BLaER1 treated with 17β-estradiol and CSF1 and Interleukin-3, amounts not matched to agents 10 nM and 100 nM (cell line): ENCODE results near the gene AK8.

ENCODE experiments used
- H3K27ac ChIP-seq, 11 experiments: shearing (Covaris generic); formaldehyde crosslinking; 2 replicates each; pipeline ENCODE4 v1.8.1; 2022
- H3K27me3 ChIP-seq, 11 experiments: shearing (Covaris generic); formaldehyde crosslinking; 2 replicates each; pipeline ENCODE4 v1.8.1; 2022
- H3K36me3 ChIP-seq, 11 experiments: shearing (Covaris generic); formaldehyde crosslinking; 2 replicates each; pipeline ENCODE4 v1.8.1; 2022
- H3K4me1 ChIP-seq, 10 experiments: shearing (Covaris generic); formaldehyde crosslinking; 2 replicates each; pipeline ENCODE4 v1.8.1; 2022
- H3K4me2 ChIP-seq, 11 experiments: shearing (Covaris generic); formaldehyde crosslinking; 2 replicates each; pipeline ENCODE4 v1.8.1; 2022
- H3K4me3 ChIP-seq, 10 experiments: shearing (Covaris generic); formaldehyde crosslinking; 2 replicates each; pipeline ENCODE4 v1.8.1; 2022
- H3K9ac ChIP-seq, 11 experiments: shearing (Covaris generic); formaldehyde crosslinking; 2 replicates each; pipeline ENCODE4 v1.8.1; 2022
- H3K9me3 ChIP-seq, 11 experiments: shearing (Covaris generic); formaldehyde crosslinking; replicated peaks in 1 of 11; 2 replicates each; pipeline ENCODE4 v1.8.1; 2022
- H4K20me1 ChIP-seq, 11 experiments: shearing (Covaris generic); formaldehyde crosslinking; 2 replicates each; pipeline ENCODE4 v1.8.1; 2022
- Cebpa-rat ChIP-seq, 11 experiments: shearing (Covaris generic); IDR thresholded peaks; 2 replicates each; pipeline ENCODE4 v1.8.1; 2022

AK8 gene

DNA sequence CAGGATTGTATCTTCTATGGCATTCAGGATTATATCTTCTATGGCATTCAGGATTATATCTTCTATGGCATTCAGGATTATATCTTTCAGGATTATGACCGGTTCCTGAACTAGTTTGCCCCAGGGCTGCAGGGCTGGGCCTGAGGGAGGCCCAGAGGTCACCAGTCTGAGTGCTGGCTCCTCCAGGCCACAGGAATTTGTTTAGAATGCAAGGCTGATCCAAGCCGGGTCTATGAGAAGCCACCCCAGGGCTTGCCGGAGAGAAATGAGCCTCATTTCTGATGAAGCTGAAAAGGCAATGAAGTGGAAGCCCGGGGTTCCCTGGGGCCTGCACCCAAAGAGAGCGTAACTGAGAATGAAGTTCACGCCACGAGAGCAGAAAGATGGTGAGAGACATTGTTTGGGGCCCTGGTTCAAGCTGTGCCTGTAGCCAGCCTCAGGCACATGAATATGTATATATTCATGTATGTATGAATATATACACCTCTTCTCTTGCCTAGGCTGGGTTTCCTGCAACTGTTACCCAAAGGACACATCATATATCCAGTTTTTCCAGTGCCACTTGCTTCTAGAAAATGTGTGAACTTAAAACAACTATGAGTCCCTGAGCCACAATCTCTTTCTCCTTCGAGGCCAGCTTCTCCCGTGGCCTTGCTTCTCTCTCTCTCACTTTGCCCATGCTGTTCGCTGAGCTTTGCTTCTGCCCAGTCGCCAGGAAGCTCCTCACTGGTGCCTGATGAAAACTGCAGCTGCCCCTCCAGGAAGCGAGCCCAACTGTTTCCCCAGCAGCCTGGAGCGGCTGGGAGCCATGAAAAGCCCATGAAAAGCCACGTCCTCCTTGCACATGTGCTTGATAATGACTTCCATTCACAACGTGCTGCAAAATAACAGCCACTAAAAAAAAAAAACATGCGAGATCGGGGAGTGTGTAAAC, 145.5 kb downstream of the AK8 start:
- H3K27ac ChIP-seq = no peak overlapping the region

DNA sequence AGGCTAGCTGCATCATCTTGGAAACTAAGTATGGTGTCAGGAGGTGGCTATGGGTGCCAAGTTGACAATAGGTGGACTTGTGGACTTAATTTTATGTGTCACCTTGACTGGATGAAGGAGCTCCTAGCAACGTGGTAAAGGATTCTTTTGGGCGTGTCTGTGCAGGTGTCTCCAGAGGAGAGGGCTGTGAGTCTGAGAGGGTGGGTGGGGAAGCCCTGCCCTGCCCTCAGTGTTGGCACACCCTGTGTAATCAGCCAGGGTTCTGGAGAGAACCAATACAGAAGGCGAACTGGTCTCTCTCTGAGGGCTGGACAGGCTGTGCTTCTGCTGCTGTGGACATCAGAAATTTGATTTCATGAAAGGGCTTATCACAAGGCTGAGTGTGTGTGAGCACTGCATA, 146.9 kb downstream of the AK8 start:
- H3K9me3 ChIP-seq = no peaks in the 10 kb centered on the region
- H3K4me1 ChIP-seq = peaks cover 0 to 49% (median 36%) of the 10 kb centered on the region in 10 experiments; a peak in 16 of 20 replicates
- no peak overlapping the region for H3K9ac ChIP-seq
- peaks cover 0 to 7% (median 0%) of the 10 kb centered on the region in 11 experiments; a peak in 1 of 22 replicates for H3K27me3 ChIP-seq
- peak overlapping the region in 4 of 11 experiments; percentile 63 to 82 (median 73); a peak in 4 of 22 replicates for H3K4me2 ChIP-seq
- H3K27ac ChIP-seq = no peak overlapping the region
- no peaks in the 10 kb centered on the region; a peak in 1 of 22 replicates for H4K20me1 ChIP-seq
- TF ChIP-seq Cebpa-rat (IDR thresholded peaks at IDR 0.05) = no peak
- H3K4me3 ChIP-seq = no peak overlapping the region
- no peaks in the 10 kb centered on the region for H3K36me3 ChIP-seq

More for the DNA sequence above, 145.5 kb downstream of the AK8 start:
- no peak for TF ChIP-seq Cebpa-rat (IDR thresholded peaks at IDR 0.05)
- Histone ChIP-seq H3K9ac (peak overlapping the region in 1 of 11 experiments; percentile 14; a peak in 1 of 22 replicates), H3K9me3 (no peaks in the 10 kb centered on the region), H3K4me3 (no peak overlapping the region), H3K27me3 (peaks cover 0 to 7% (median 0%) of the 10 kb centered on the region in 11 experiments; a peak in 1 of 22 replicates), H3K4me1 (peaks cover 0 to 49% (median 36%) of the 10 kb centered on the region in 10 experiments; a peak in 16 of 20 replicates), H3K4me2 (peak overlapping the region in 10 of 11 experiments; percentile 11 to 70 (median 56); a peak in 17 of 22 replicates), H3K36me3 (no peaks in the 10 kb centered on the region), H4K20me1 (no peaks in the 10 kb centered on the region; a peak in 1 of 22 replicates)

- Histone ChIP-seq H4K20me1 (no peaks in the 10 kb centered on the region; a peak in 1 of 22 replicates), H3K4me1 (peaks cover 0 to 49% (median 36%) of the 10 kb centered on the region in 10 experiments; a peak in 16 of 20 replicates), H3K27me3 (peaks cover 0 to 7% (median 0%) of the 10 kb centered on the region in 11 experiments; a peak in 1 of 22 replicates), H3K4me3 (no peak overlapping the region), H3K27ac (peak overlapping the region in 2 of 11 experiments; percentile 10 to 43; a peak in 3 of 22 replicates), H3K4me2 (peak overlapping the region in 8 of 11 experiments; percentile 45 to 82 (median 58); a peak in 16 of 22 replicates), H3K36me3 (no peaks in the 10 kb centered on the region), H3K9me3 (no peaks in the 10 kb centered on the region), H3K9ac (no peak overlapping the region)
- TF ChIP-seq Cebpa-rat (IDR thresholded peaks at IDR 0.05) = no peak
Measured at GRCh38 chr9:132730054-132731033, 147.7 kb downstream of the AK8 start.

DNA sequence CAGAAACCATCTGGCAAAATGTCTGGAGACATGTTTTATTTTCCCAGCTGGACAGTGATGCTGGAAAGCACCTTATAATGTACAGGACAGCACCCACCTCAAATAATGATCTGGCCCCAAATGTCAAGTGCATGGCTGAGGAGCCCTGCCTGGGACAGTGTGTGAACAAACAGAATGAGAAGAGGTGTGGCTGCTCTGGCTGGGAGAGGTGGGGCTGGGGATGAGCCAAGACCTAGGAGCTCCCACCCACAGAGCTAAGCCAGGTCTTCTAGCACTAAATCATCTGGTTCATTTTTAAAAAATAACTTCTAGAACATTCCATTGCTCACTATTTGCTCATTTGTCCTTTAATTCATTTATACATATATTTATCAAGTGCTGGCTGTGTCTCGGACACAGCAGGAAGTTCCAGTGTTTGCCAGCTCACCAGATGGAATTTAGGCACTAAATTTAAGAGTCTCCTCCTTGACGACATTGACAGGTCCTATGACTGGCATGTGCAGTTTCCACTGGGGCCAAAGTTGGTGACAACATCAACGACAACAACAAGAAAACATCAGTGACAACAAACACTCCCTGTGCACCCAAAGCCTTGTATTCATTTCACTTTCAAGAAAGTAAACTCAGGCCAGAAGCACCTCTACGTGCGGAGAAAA, 148.7 kb downstream of the AK8 start:
- Histone ChIP-seq H3K27me3 (peaks cover 0 to 7% (median 0%) of the 10 kb centered on the region in 11 experiments; a peak in 1 of 22 replicates), H3K4me2 (peak overlapping the region in 8 of 11 experiments; percentile 45 to 82 (median 58); a peak in 12 of 22 replicates), H3K27ac (0 out of 22 replicates have a peak overlapping the region, but pooled peaks of 1 of the 11 experiments have one; percentile 4), H3K4me1 (peaks cover 0 to 49% (median 36%) of the 10 kb centered on the region in 10 experiments; a peak in 16 of 20 replicates), H4K20me1 (no peaks in the 10 kb centered on the region; a peak in 1 of 22 replicates), H3K9ac (no peak overlapping the region; a peak in 1 of 22 replicates), H3K4me3 (no peak overlapping the region), H3K9me3 (no peaks in the 10 kb centered on the region), H3K36me3 (no peaks in the 10 kb centered on the region)
- TF ChIP-seq Cebpa-rat (IDR thresholded peaks at IDR 0.05) = no peak

DNA sequence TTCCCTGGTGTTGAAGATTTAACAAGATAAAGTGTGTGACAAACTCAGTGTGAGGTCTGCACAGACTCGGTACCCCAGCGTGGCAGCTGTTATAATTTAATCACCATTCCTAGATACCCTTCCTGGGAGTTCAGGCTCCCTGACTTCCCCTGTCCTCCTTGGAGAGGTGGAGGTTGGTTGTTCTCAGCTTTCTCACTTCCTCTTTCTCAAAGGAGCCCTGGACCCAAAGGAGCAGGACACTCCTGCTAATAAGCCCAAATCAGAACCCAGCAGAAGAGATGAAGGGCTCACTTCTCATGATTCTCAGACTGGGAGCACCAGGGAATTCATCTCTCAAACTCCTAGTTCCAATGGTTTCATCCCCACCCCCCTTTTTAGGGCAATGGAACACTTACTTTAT, 149.6 kb downstream of the AK8 start:
- no peaks in the 10 kb centered on the region; a peak in 1 of 22 replicates for H4K20me1 ChIP-seq
- H3K9me3 ChIP-seq = no peaks in the 10 kb centered on the region

GRCh38 chr9:132728071-132728470, 150.0 kb downstream of the AK8 start:
- no peak for TF ChIP-seq Cebpa-rat (IDR thresholded peaks at IDR 0.05)
- H3K9ac ChIP-seq = no peak overlapping the region

More for the DNA sequence above, 149.6 kb downstream of the AK8 start:
- Histone ChIP-seq H3K4me2 (peak overlapping the region in 6 of 11 experiments; percentile 1 to 33 (median 20); a peak in 5 of 22 replicates), H3K27me3 (peaks cover 0 to 7% (median 0%) of the 10 kb centered on the region in 11 experiments; a peak in 1 of 22 replicates), H3K27ac (no peak overlapping the region), H3K36me3 (no peaks in the 10 kb centered on the region), H3K9ac (no peak overlapping the region), H3K4me1 (peaks cover 0 to 45% (median 33%) of the 10 kb centered on the region in 10 experiments; a peak in 16 of 20 replicates), H3K4me3 (no peak overlapping the region)
- no peak for TF ChIP-seq Cebpa-rat (IDR thresholded peaks at IDR 0.05)

GRCh38 chr9:132726576-132727130, 151.4 kb downstream of the AK8 start:
- Histone ChIP-seq H3K27me3 (no peaks in the 10 kb centered on the region), H3K9me3 (no peaks in the 10 kb centered on the region), H3K4me3 (no peak overlapping the region), H3K4me2 (no peak overlapping the region), H3K4me1 (peaks cover 0 to 31% (median 20%) of the 10 kb centered on the region in 10 experiments; a peak in 14 of 20 replicates), H4K20me1 (no peaks in the 10 kb centered on the region; a peak in 1 of 22 replicates), H3K36me3 (no peaks in the 10 kb centered on the region), H3K27ac (no peak overlapping the region), H3K9ac (no peak overlapping the region)
- TF ChIP-seq Cebpa-rat (IDR thresholded peaks at IDR 0.05) = no peak

More at GRCh38 chr9:132728071-132728470, 150.0 kb downstream of the AK8 start:
- no peaks in the 10 kb centered on the region for H3K9me3 ChIP-seq
- H3K4me3 ChIP-seq = no peak overlapping the region
- no peaks in the 10 kb centered on the region; a peak in 1 of 22 replicates for H4K20me1 ChIP-seq
- no peaks in the 10 kb centered on the region for H3K36me3 ChIP-seq
- peak overlapping the region in 6 of 11 experiments; percentile 1 to 33 (median 20); a peak in 5 of 22 replicates for H3K4me2 ChIP-seq
- no peak overlapping the region for H3K27ac ChIP-seq
- peaks cover 0 to 6% (median 0%) of the 10 kb centered on the region in 11 experiments; a peak in 1 of 22 replicates for H3K27me3 ChIP-seq
- H3K4me1 ChIP-seq = peaks cover 0 to 41% (median 29%) of the 10 kb centered on the region in 10 experiments; a peak in 16 of 20 replicates
